Breast epithelium (tissue), 3 donors: ENCODE results near the gene NEBL.

Experiments used
- POLR2A ChIP-seq: fragments of 450-650 bp; IDR thresholded peaks from one replicate; pipeline ENCODE4 v1.6.1; 2016; ENCODE audit warnings: antibody characterized with exemption, mild to moderate bottlenecking, moderate library complexity
- POLR2AphosphoS5 ChIP-seq, 3 donors: sonication (generic); formaldehyde crosslinking; IDR thresholded peaks; one replicate each; pipeline ENCODE4 v1.6.1; 2017; ENCODE audit warnings: antibody characterized with exemption in 3 of 3
- TF ChIP-seq, protein P1 (sequence below), 3 donors: fragments of 450-650 bp; IDR thresholded peaks; one replicate each; pipeline ENCODE4 v1.5.1; 2016 to 2017; ENCODE audit warnings: antibody characterized with exemption in 3 of 3, mild to moderate bottlenecking in 3 of 3, moderate library complexity in 3 of 3

DNA sequence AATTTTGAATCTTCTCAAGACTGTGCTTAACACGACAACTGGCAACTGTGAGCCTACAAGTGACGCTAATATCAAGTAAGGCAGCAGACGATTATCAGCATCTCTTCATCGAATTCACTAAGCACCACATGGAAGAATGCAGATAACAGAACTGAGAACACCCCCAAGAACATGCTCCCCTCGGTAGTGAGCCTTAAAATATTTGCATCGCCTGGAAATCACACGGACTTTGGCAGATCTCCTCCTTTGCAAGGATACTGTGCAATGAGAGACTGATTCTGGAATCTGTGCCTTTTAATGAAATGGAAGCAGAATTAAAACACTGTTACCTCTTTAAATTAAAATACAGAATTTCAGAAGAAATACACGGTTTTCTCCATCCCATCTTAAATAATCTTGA is 38.2 kb upstream of the NEBL start:
- TF ChIP-seq, protein P1, sequence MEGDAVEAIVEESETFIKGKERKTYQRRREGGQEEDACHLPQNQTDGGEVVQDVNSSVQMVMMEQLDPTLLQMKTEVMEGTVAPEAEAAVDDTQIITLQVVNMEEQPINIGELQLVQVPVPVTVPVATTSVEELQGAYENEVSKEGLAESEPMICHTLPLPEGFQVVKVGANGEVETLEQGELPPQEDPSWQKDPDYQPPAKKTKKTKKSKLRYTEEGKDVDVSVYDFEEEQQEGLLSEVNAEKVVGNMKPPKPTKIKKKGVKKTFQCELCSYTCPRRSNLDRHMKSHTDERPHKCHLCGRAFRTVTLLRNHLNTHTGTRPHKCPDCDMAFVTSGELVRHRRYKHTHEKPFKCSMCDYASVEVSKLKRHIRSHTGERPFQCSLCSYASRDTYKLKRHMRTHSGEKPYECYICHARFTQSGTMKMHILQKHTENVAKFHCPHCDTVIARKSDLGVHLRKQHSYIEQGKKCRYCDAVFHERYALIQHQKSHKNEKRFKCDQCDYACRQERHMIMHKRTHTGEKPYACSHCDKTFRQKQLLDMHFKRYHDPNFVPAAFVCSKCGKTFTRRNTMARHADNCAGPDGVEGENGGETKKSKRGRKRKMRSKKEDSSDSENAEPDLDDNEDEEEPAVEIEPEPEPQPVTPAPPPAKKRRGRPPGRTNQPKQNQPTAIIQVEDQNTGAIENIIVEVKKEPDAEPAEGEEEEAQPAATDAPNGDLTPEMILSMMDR (IDR thresholded peaks at IDR 0.05), result no peak
- TF ChIP-seq POLR2A (no peak), POLR2AphosphoS5 (IDR thresholded peaks at IDR 0.05) (no peak)
